Mesenteric fat pad (tissue), 1 donor: ENCODE data around the gene CALCOCO2. TPM values are rescaled to one million over a fixed set of nuclear protein-coding genes. Genes with fewer than 3 reads are reported as not detected.
"Not testable (repeated sequence)": the region's sequence is repeated elsewhere in the genome, so short reads cannot be mapped to it uniquely, and the experiment has no call there.

Experiments used
- DNase-seq: peaks from one replicate; pipeline ENCODE4 v3.0.0-alpha.2; 2020; ENCODE audit warnings: low spot score
- long read RNA-seq: library from polyadenylated mRNA; unstranded; transcript quantifications from one replicate; pipeline ENCODE4 v2.0.0, GENCODE V29; 2020
- total RNA-seq: library from RNA; stranded (reverse); fragmentation: NEBNext Ultra II Directional; extraction: Animal tissue kit (Norgen Biotek cat#: 25700); gene quantifications from one replicate; pipeline ENCODE4 v1.2.1, GENCODE V29; 2021
- donor health status: DM: yes; HTN: yes; CAD: no.

CALCOCO2 gene, protein sequence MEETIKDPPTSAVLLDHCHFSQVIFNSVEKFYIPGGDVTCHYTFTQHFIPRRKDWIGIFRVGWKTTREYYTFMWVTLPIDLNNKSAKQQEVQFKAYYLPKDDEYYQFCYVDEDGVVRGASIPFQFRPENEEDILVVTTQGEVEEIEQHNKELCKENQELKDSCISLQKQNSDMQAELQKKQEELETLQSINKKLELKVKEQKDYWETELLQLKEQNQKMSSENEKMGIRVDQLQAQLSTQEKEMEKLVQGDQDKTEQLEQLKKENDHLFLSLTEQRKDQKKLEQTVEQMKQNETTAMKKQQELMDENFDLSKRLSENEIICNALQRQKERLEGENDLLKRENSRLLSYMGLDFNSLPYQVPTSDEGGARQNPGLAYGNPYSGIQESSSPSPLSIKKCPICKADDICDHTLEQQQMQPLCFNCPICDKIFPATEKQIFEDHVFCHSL
- total RNA-seq = 168 TPM
- long read RNA-seq, transcript CALCOCO2-201 (13 exons, 3,682 nt) = major isoform, 245 of 339 reads
- long read RNA-seq, partial matches to known transcripts = 52 of 339 reads
- long read RNA-seq, other reads (novel, unspliced or antisense) = 42 of 339 reads

DNA sequence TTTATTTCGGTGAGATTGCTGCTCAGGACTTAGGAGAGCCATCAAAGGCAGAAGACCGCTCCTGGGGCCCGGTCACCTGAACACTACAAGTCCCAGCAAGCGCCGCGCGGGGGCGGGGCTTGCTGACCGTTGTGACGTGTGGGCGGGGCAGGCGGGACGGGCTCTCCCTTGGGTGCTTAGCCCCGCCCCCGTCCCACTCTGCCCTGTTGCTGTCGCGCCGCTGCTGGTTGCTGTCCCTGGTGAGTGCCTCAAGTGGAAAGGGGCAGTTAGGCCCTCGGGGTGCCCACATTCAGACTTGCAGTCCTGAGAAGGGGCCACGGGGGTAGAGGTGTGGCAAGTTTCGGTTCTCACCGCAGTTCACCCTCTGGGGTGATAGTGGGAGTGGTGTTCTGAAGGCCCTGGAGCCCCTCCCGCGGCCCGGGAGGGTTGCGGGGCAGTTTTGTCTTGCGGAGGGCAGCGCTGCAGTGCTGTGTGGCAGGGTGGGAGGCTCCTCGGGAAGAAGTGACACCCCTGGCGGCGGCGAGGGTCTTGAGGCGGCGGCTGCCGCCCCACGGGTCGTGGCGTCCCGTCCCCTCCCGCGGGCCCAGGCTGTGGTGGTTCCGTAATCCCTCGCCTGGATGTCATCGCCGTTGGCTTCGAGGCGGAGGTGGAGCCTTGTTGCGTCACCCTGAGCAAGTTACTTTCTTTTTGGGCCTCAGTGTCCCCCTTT lies at the start of gene CALCOCO2:
Gene CALCOCO2 (plus strand): TSS at position 196 of the 709 bp plus-strand sequence. CDS start 10,673 bp downstream, outside the sequence.
- peak; percentile 98 for DNase-seq

DNA sequence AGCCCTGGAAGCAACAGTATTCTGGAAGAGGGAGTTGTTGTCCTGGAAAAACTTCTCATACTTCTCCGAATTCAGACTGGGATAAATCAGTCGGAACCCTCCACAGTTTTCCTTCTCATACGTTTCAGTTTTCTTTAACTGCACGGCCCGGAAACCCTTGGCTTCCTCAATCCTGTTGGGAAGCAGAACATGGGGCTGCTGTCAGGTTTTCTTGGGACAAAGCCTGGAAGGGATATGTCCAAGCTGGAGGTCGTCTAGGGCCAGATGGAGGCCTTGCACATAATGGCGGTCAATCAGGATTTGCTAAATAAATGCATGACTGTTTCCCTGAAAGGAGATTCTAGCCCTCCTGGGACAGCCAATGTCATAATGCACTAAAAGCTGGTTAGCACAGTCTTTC lies 43.0 kb upstream of the CALCOCO2 start:
- DNase-seq = no peak

DNA sequence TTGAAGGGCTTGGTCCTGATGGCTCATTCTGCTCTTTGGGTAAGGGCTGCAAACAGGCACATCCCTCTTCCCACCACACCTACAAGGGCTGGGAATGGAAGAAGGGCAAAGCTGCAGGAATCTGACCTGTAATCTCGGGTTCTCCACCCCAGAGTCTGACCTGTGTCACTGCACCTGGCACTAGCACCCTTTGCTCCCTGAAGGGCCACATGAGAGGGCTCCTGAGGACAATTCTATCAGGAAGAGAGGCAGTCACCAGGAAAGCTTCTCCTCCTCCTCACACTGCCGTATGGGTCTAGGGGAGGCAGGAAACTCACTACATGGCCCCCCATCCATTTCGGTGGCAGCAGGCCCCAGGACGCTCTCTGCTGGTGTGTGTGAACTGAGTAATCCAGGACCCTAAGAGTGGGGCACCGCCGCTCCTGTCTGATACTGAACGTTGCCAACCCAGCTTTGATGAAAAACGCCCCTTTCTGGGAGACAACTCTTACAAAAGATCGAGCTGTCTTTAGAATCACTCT lies 40.2 kb upstream of the CALCOCO2 start:
- no peak for DNase-seq

DNA sequence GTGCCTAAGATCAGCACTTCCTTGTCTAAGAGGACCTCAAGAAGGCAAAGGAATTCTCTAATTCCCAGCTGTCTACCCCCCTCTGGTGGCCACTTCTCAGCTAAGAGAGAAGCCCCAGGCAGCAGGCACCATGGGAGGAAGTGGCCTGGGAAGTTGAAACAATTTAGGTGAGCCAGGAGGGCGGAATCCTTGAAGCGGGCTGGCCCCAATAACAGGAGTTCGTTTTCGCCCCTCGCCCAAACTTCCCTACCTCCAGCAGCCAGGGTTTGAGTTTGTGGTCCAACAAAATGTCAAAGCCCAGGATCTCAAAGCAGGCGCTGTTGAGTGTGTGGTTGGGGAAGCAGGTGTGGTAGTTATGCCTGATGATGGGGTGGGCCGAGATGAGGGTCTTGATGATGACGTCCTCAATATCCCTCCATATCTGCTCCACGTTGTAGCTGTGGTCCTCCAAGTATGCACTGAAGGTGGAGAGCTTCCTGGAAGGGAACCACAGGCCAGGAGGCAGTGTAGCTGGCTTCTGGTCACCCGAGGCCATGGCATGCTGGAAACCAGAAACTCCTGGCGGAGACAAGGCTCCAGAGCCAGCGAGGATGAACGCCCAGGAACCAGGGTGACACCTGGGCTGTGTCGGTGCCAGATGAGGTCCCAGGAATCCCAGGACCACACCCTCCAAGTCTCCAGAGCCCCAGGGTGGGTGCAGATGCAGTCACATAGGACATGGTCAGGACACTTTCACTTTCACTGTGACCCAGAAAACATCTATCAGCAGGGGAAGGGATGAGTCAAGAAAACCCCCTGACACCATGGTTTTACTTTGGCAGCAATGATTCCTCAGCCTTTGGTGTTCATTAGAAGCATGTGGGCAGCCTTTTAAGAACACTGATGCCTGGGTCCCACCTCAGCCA lies 39.5 kb upstream of the CALCOCO2 start:
- no peak for DNase-seq

DNA sequence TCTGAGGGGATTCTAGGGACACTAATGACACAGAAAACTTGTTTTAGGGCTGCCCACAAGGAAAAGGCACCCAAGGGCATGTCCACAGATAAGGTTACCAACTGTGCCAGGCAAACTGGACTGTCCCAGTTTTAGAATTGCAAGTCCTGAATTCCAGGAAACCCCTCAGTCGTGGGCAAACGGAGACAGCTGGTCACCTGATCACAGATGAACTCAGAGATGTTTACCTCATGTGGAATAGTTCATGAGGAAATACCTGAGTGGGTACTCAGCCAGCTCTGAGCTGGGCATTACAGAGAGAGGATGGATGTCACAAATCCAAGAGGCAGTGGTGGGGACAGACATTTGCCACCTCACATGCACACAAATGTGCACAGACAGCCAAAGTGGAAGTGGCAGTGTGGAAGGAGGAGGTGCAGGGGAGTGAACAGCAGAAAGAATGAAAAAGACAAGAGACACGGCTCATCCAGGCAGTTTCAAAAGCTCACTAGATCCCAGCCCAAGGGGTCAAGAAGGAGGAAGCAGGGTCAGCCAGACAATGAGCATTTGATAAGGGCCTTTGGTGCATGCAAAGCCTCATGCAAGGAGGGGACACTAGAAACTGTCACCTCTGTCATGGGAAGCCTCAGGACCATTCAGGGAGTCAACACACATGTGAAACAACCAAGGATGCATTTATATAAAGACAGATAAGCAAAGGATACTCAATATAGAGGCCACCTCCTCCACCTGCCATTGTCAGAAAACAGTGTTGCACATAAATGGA lies 38.6 kb upstream of the CALCOCO2 start:
- no peak for DNase-seq

DNA sequence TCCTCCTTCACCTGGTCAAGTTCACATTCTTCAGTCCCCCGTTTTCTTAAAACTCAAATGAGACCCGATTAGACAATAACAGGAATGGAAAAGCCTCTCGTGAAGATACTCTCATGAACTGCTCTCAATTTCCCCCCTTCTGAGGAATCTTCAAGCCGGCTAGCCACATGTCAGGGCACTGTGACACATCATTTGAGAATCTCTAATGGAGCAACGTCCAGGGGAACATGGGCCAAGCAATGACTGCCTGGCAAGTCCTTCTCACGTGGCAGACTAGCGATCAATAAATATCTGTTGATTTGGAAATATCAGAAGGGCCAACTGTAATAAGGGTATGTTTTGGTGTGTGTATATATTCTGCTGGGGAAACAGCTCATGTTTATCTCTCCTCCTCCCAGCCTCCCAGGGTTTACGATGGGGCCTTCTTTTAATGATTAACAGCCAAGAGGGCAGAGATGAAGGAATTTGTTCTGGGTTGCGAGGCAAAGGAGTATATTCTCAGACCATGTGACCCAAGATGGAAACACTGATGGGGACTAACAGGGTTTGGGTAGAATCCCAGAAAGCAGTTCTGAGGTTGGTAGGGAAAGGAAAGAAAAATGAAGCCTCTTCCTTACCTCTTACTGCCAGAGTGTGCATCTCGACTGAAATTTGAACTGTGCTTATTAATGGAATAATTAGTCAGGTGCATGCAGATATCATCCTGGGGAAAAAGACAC lies 35.2 kb upstream of the CALCOCO2 start:
- no peak for DNase-seq

DNA sequence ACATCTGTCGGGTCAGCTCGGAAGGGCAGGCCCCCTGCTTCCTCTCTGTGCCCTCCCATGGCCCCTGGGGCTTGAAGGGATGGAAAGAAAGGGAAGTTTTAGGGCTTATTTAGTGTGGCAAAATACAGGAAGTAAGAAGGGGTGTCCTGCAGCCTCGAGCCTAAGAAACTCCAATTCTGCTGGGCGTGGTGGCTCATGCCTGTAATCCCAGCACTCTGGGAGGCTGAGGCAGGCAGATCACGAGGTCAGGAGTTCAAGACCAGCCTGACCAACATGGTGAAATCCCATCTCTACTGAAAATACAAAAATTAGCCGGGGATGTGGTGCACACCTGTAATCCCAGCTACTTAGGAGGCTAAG lies 34.7 kb upstream of the CALCOCO2 start:
- DNase-seq = not testable (repeated sequence)

DNA sequence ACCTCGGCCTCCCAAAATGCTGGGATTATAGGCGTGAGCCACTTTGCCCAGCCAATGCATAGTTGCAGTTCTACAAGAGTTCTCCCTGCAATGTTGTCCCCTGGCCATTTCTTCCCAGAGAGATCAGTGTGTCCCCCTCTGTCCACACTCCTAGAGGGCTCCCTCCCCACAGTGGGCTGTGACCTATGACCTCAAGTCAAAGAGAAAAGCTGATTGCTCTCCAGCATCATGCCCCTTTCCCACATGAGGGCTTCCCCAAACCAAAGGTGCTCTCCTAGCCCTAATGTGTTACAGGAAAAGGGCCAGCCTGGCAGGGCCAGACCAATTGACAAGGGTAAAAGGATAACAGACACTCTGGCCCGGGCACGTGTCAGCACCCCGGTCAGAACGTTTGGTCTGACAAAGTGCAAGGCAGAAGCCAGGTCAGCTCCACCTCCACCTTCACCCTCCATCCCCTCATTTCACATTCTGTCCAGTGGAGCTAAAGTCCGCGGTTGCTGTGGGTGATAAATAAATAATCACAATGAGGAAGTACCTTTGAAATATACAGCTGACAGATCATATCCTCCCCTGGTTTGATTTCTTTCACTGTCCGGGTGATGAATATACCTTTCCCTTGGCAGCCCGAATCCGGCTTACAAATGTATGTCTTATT lies 31.6 kb upstream of the CALCOCO2 start:
- no peak for DNase-seq

DNA sequence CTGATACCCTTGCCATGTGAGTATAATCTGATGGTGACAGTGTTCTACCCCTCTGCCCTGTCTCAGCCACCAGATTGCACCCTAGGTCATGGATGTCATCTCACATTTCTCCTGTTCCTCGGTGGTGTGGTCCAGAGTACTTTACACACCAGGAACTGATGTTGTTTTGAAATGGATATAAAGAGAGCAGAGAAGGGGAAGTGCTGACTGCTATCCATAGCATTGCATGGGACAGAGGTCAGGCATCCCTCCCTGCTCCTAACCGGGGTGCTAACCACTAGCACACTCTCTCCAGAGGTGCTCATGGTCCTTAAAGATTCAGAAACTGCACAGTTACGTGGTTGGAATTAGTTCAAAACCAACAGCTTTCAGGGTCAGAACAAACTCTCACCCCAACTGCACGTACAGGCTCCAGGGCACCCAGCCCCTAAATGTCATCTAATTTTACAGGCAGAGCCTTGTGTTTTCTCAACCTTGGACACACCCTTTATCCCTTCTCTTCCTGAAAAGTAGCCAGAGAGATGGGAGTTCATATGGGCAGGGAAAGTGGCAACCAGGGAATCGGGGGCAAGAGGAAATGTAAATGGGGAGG lies 30.1 kb upstream of the CALCOCO2 start:
- no peak for DNase-seq

DNA sequence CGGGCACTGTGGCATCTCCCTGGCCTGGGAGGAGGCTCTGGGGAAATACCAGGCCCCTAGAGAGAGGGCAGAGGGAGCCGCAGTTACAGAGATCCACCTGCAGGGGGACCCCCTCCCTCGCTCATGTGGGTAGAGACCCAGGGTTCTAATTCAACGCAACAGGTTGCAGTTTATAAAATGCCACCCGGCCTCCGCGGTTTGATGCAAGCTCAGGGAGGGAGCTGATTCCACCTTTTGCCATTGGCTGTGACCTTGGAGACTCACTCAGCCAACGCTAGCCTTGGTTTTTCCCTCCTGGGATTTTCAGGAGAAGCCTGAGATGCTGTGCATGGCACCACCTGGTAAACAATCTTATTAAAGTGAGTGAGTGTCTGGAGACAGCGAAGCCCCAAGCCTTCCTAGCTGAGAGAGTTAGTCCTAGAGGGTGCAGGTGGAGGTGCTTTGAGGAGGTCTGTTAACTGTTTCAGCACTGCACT lies 25.9 kb upstream of the CALCOCO2 start:
- no peak for DNase-seq

DNA sequence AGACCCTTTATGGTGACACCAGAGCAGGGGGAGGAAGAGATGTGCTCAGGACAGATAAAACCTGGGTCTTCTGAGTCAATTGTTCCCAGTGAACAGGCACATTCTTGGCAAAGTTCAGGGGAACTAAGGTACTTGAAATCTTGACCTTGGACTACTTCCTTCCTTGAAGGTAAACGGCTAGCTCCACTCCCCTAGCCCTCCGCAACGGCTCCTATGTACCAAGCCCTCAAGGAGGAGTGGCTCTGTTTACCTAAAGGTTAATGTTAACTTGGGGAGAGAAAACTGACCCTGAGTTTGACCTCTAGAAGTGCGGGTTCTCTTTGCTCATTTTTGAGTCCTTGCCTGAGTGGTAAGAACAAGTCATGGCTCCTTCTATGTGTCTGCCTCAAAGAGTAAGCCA lies 21.7 kb upstream of the CALCOCO2 start:
- no peak for DNase-seq

DNA sequence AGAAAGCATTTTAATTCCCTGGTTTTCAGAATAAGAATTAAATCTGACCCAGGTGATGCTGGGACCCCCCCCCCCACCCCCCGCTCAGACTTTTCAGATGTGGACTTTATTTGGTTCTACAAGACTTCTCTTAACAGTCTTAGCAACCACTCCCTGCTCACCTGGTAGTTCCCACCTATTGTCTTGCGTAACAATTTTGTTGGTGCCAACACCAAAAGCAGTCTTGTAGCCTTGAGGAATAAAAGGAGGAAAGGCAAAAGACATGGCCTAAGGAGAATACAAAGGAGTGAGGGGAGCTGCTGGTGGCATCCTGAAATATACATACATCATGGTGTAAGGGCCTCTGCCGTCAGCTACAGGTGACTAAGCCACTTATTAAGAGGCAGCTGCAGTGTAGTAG lies 18.8 kb upstream of the CALCOCO2 start:
- no peak for DNase-seq

DNA sequence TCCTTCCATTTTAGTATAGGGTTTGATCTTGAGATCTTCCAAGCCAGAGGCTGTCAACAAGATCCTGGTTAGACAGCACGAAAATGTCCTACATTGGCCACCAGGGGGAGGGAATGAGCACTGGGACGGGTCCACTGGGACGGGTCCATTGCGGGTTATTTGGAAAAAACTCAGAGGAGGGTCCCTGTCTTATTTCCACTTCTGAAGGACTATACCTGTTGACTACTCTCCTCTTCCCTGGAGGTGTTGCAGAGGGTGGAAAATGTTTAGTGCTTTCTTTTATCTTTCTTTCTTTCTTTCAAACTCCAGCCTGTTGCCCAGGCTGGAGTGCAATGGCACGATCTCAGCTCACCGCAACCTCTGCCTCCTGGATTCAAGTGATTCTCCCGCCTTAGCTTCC lies 16.3 kb upstream of the CALCOCO2 start:
- DNase-seq = no peak

DNA sequence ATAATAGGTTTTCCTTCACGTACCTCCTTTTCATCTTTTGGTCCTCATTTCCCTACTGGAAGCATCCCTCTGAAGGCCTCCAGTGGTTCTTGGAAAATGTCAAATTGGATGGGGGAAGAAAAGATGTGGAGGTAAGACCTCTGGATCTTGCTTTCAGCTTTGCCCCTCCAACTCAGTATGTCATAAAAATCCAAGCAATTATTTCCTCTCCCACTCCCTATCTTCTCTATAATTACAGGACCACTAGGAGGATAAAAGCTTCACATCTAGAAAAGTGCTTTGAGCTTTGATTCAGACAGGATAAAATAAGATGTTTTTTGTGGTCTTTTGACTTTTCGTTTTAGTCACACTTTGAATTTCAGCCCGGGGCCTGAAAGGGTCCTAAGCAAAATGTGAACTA lies 15.5 kb upstream of the CALCOCO2 start:
- DNase-seq = no peak

DNA sequence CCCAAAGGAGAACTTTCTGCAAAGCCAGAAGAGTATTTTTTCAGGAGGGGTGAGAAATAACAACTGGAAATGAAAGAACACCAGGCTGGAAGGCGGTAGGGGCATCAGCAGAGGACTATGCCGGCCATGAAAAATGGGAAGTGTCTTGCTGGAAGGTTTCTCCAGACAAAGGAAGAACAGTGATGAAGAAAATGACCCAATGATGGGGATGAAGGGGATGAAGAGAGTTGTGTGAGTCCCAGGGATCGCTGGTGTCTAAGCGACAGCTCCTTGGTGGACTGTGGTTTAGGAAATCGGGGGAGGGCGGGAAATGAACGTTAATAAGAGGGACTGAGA lies 14.4 kb upstream of the CALCOCO2 start:
- DNase-seq = no peak

DNA sequence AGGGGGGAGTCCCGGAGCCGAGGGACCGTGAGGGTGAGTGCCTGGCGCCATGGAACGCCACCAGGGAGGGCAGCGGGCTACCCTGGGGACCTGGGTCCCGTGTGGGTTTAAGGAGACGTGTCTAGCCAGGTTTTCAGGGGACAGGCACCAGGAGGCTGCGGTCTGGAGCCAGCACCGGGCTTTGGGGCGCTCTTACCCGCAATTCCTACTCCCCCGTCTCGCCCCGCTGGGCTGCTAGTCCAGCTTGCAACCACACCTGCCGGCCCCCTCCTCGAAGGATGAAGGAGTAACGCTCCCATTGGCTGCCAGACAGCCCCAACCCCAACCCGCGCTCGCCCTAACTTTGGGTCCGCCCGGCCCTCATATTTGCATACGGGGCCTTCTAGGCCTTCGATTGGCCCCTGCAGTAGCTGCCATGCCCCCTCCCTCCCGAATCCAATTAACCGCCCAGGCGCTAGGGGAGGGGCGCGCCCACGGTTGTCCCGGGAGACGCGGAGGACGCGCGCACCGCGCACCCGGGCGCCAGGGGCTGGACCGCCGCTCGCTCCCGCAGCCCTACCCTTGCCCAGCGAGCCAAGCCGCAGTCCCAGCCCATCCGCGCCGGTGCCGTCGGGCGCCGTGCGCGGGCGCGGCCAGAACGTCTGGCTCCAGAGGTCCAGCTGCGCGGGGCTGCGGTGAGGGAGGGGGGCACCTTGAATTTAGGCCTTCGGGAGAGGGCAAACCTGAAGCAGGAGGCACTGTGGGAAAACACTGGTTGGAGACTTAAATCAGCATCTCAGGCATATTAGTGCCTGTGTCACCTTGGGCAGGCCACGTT lies 13.9 kb upstream of the CALCOCO2 start, which contains the start of gene TTLL6:
Gene TTLL6 (minus strand): TSS at position 456 of the 817 bp plus-strand sequence. CDS start 157 bp downstream, at position 299.
- peak; percentile 93 for DNase-seq

DNA sequence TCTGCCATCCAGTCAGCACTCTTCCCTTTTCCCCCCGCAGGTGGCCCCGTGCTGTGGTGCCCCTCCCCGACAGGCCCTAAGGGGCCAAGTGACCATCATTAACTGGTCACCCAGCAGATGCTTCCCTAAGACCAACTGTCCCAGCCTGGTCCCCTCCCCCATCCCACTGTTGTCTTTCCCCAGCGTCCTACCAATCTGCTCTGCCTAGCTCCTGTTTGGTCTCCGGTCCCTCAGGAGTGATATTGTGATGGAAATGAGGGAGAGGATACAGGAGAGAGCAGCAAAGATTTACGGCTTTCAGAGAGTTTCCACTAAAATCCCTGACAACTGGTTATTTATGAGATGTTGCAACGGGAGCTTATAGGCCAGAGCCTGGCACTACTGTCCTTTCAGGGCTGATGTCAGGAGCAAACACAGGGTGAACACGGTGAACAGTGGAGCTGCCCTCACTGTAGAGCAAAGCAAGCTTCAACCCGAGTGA lies 12.4 kb upstream of the CALCOCO2 start:
- DNase-seq = no peak

DNA sequence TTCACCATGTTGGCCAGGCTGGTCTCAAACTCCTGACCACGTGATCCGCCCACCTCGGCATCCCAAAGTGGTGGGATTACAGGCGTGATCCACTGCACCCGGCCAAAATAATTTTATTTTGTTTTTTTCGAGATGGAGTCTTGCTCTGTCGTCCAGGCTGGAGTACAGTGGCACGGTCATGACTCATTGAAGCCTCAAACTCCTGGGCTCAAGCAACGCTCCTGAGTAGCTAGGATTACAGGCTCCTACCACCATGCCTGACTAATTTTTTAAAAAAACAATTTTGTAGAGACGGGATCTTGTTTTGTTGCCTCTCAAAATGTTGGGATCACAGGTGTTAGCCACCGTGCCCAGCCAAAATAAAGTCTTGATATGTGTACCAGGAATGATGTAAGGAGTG lies 11.4 kb upstream of the CALCOCO2 start:
- no peak for DNase-seq
